ENCODE results near the gene SPATA45.
A peak's percentile ranks its signal among the peaks of the same experiment; 100 is the strongest.

GRCh38 chr1:212820969-212821368 is 26.5 kb downstream of the SPATA45 start:
- 0 out of 2 replicates have a peak, but pooled peaks have one; percentile 10 for TF ChIP-seq CTCF (IDR thresholded peaks at IDR 0.05; ENCODE audit: low read depth, low read length)
- no peak for TF ChIP-seq EZH2phosphoT487 (IDR thresholded peaks at IDR 0.05; ENCODE audit: low read depth)
